Panc1 (cell line): Measurements from ENCODE around the gene SNX3.

Source experiments
- POLR2AphosphoS5 ChIP-seq: IDR thresholded peaks from 2 replicates; pipeline ENCODE4 v1.6.1; 2012; ENCODE audit warnings: mild to moderate bottlenecking, low read depth, low read length, moderate library complexity
- SIN3A ChIP-seq: IDR thresholded peaks from 2 replicates; pipeline ENCODE4 v1.6.1; 2012; ENCODE audit warnings: low read depth, mild to moderate bottlenecking, low read length, moderate library complexity, borderline replicate concordance; ENCODE audit not compliant: insufficient read depth
- TF ChIP-seq, protein P1 (sequence below): fragments of 450-650 bp; IDR thresholded peaks from 2 replicates; pipeline ENCODE4 v1.5.1; 2017; ENCODE audit warnings: mild to moderate bottlenecking
- TF ChIP-seq, protein P2 (sequence below), 2 experiments: IDR thresholded peaks; 2 replicates each; pipeline ENCODE4 v1.6.1; 2011 to 2012; ENCODE audit warnings: low read depth in 2 of 2, control low read depth in 1 of 2, low read length in 1 of 2, mild to moderate bottlenecking in 1 of 2, moderate library complexity in 1 of 2; ENCODE audit not compliant: insufficient read depth in 1 of 2

- TF ChIP-seq, protein P1, sequence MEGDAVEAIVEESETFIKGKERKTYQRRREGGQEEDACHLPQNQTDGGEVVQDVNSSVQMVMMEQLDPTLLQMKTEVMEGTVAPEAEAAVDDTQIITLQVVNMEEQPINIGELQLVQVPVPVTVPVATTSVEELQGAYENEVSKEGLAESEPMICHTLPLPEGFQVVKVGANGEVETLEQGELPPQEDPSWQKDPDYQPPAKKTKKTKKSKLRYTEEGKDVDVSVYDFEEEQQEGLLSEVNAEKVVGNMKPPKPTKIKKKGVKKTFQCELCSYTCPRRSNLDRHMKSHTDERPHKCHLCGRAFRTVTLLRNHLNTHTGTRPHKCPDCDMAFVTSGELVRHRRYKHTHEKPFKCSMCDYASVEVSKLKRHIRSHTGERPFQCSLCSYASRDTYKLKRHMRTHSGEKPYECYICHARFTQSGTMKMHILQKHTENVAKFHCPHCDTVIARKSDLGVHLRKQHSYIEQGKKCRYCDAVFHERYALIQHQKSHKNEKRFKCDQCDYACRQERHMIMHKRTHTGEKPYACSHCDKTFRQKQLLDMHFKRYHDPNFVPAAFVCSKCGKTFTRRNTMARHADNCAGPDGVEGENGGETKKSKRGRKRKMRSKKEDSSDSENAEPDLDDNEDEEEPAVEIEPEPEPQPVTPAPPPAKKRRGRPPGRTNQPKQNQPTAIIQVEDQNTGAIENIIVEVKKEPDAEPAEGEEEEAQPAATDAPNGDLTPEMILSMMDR, result no peak
- no peak for TF ChIP-seq POLR2AphosphoS5
- TF ChIP-seq, protein P2, sequence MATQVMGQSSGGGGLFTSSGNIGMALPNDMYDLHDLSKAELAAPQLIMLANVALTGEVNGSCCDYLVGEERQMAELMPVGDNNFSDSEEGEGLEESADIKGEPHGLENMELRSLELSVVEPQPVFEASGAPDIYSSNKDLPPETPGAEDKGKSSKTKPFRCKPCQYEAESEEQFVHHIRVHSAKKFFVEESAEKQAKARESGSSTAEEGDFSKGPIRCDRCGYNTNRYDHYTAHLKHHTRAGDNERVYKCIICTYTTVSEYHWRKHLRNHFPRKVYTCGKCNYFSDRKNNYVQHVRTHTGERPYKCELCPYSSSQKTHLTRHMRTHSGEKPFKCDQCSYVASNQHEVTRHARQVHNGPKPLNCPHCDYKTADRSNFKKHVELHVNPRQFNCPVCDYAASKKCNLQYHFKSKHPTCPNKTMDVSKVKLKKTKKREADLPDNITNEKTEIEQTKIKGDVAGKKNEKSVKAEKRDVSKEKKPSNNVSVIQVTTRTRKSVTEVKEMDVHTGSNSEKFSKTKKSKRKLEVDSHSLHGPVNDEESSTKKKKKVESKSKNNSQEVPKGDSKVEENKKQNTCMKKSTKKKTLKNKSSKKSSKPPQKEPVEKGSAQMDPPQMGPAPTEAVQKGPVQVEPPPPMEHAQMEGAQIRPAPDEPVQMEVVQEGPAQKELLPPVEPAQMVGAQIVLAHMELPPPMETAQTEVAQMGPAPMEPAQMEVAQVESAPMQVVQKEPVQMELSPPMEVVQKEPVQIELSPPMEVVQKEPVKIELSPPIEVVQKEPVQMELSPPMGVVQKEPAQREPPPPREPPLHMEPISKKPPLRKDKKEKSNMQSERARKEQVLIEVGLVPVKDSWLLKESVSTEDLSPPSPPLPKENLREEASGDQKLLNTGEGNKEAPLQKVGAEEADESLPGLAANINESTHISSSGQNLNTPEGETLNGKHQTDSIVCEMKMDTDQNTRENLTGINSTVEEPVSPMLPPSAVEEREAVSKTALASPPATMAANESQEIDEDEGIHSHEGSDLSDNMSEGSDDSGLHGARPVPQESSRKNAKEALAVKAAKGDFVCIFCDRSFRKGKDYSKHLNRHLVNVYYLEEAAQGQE (IDR thresholded peaks at IDR 0.05; ENCODE audit: insufficient read depth in 1 of 2, low read depth in 2 of 2, low read length in 1 of 2), result no peak
- no peak for TF ChIP-seq SIN3A
These were observed 2.5 kb upstream of the SNX3 start for GRCh38 chr6:108263371-108263770.
